NB4 (cell line): ENCODE results near the gene AMH.

Experiments
- CTCF ChIP-seq: IDR thresholded peaks from one replicate; pipeline ENCODE4 v1.5.1; 2012; ENCODE audit warnings: low read depth, low read length
- MAX ChIP-seq: IDR thresholded peaks from 2 replicates; pipeline ENCODE4 v1.6.1; 2011; ENCODE audit warnings: low read depth, low read length
- POLR2A ChIP-seq: IDR thresholded peaks from 2 replicates; pipeline ENCODE4 v1.6.1; 2011; ENCODE audit warnings: mild to moderate bottlenecking; ENCODE audit not compliant: insufficient read length; ENCODE audit errors: extremely low read depth

GRCh38 chr19:2223959-2224358 lies 25.2 kb upstream of the AMH start:
- TF ChIP-seq MAX (no peak), CTCF (no peak), POLR2A (no peak)
